GM21717 (cell line): ENCODE data around the gene TIAM1.

Experiments used
- ATAC-seq: cut with Tn5 transposase; IDR thresholded peaks from one replicate; pipeline ENCODE4 v1.9.1; 2021; ENCODE audit warnings: mild to moderate bottlenecking, moderate library complexity; ENCODE audit not compliant: unreplicated experiment

Gene TIAM1

DNA sequence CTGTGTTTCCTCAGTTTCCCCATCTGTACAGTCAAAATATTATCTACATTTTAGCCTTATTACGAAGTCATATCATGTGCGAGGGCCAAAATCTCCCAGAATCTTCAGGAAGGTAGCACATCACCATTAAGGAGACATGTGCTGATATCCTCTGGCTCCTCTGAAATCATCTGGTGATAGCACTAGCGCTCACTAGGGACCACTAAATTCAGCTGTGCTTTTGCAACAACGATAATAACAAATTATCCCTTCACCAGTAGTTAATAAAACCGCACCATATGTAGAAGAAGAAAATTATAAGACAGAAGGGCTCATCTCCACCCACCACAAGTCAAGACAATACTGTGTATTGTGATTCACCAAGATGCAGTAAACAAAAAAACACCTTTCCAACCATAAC is 53.3 kb downstream of the TIAM1 start:
- no peak for ATAC-seq

DNA sequence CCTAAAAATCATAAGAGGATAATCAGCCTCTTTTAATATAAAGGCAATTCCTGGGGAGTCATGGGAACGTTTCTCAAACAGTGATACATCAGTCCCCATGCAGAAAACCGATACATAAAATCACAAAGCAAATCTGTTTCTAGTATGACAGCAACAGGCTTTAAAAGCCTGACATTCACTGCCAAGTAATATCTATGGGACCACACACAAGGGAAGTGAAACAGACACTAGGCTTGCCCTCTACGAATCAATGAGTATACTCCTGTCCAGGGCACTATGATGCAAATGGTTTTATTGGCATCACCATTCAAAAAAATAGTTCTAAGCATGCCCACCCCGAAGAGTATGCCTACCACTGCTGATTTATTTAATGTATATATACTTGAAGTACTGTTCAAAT is 54.4 kb downstream of the TIAM1 start:
- ATAC-seq = no peak

GRCh38 chr21:31288191-31288590 is 55.9 kb downstream of the TIAM1 start:
- no peak for ATAC-seq

DNA sequence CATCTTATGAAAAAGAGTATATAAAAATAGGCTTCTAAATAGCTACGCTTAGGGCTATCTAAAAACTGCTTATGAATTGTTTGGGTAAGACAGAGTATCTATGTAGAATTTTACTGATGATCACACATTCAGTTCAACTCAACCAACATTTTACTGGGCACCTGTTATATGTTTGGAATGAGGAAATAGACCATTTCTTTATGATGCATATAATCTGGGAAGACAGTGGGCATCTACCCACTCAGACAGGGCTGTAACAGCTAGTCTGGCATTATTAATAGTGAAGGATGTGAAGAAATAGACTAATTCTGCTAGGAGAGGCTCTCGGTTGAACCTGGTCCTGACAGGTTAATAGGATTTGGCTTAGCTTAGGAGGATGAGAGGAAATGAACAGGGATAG is 56.9 kb downstream of the TIAM1 start:
- no peak for ATAC-seq

- no peak for ATAC-seq
Observed at GRCh38 chr21:31286621-31287020, 57.4 kb downstream of the TIAM1 start.

DNA sequence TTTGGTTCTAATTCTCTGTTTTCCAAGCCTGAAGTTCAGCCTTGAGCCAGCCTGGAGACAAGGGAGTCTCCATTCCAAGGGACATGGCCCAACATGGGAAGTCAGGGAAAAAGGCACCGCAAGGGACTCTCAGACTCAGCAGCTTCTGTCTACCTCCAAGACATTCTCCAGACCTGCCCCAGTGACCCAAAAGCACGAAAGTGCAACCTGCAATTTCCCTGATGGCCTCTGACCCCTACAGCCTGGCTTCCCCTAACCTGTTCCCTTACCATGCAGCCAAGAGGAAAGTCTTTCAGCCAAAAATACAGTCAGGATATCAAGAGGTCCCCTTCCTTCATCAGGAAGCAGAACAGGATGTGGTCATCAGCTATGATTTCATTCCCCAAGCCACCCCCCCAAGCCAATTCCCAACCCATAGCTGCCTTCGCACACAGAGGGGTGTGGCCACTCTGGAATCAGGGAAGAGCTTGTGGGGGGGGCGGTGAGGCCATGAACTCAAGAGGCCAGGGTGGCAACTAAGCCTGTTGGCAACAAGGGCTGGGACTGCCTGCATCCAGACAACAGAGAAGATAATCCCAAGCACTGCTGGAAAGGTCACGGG is 59.2 kb downstream of the TIAM1 start:
- no peak for ATAC-seq

GRCh38 chr21:31283025-31283424 is 61.0 kb downstream of the TIAM1 start:
- no peak for ATAC-seq

DNA sequence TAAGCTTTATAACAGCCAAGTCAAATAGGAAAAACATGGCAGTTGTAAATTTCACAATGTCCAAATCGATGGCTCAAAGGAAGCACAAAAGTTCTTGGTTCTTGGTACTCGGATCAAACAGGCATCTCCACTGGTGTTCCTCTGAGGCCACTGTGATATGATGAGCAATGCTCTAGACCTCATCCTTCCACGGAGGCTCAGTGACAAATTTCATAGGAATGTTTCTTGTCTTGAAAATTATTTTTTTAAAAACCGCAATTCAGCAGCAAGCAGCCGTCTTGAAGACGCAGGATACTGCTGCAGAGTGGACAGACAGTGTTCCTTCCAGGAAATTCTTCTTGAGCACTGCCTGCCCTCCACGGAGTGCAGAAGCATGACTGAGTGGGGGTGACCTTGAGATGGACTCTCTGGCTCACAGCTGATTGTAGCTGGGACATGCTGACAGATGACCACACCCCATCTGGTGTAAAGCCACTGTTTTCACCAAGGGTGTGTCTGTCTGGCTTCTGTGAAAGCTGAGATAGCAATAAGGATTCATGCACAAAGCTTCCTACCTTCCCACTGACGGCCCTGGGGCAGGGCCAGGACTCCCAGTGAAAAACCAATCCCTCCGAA is 61.9 kb downstream of the TIAM1 start:
- ATAC-seq = no peak

DNA sequence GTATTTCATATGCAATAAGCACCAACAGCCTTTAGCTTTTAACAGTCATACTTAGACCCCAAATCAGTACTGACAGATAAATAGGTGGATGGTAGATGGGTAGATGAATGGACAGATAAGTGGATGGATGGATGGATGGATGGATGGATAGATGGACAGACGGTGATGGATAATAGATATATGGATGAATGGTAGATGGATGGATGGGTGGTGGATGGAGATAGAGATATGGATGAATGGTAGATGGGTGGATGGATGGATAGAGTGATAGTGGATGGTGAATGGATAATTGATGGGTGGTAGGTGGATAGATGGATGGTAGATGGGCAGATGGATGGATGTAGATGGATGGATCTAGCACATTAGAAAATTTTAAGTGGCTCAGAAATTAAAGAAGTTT is 62.5 kb downstream of the TIAM1 start:
- no peak for ATAC-seq

DNA sequence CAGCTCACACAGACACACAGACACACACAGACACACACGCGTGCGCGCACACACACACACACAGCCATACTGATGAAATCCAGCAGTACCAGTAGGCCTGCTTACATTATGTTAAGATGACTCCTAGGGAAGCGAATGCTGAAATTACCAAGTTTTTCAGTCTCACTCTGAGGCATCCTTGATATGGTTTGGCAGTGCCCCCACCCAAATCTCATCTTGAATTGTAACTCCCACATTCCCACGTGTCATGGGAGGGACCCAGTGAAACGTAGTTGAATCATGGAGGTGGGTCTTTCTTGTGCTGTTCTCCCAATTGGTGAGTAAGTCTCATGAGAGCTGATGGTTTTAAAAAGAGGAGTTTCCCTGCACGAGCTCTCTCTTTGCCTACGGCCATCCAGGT is 64.1 kb downstream of the TIAM1 start:
- ATAC-seq = no peak

GRCh38 chr21:31279214-31279613 is 64.8 kb downstream of the TIAM1 start:
- ATAC-seq = no peak

GRCh38 chr21:31278511-31279130 is 65.4 kb downstream of the TIAM1 start:
- no peak for ATAC-seq

DNA sequence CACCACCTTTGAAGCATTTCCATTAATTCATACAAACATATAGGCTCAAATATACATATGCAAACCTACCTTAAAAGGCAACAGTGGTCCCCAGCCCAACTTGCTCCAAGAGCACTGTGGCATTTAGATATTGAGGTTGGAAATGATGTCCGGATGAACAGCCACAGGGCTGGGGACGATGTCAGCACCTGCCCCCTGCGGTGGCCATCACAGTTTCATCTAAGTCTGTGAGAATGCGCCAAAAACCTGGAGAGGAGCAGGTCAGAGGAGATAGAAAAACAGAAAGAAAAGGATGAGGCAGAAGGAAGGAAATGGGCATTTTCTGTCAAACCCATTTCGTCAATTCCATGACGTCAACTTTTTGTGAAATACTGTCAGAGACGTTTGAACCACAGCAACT is 67.4 kb downstream of the TIAM1 start:
- no peak for ATAC-seq

- no peak for ATAC-seq
Observed at GRCh38 chr21:31275901-31276300, 68.2 kb downstream of the TIAM1 start.

- ATAC-seq = no peak
Observed at GRCh38 chr21:31273278-31273677, 70.8 kb downstream of the TIAM1 start.

- ATAC-seq = no peak
Observed at GRCh38 chr21:31268090-31268489, 76.0 kb downstream of the TIAM1 start.

DNA sequence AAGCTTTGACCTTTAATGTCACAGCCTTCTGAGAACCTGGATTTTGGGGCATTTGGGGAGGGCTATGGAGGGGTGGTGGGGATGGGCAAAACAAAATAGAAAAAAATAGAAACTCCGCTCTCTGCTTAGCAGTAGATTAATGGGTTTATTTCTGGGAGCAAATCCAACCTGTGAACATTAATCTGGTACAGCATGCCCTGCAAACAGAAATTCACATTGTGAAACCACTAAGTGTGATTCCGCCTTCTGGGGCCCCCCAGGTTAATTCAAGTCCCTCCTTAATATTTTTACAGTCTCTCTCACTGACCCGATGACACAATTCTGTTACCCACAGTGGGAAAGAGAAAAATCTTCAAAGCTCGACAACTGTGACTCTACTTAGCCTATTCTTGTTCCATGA is 76.4 kb downstream of the TIAM1 start:
- ATAC-seq = no peak

- ATAC-seq = no peak
Observed at GRCh38 chr21:31266241-31266640, 77.8 kb downstream of the TIAM1 start.

DNA sequence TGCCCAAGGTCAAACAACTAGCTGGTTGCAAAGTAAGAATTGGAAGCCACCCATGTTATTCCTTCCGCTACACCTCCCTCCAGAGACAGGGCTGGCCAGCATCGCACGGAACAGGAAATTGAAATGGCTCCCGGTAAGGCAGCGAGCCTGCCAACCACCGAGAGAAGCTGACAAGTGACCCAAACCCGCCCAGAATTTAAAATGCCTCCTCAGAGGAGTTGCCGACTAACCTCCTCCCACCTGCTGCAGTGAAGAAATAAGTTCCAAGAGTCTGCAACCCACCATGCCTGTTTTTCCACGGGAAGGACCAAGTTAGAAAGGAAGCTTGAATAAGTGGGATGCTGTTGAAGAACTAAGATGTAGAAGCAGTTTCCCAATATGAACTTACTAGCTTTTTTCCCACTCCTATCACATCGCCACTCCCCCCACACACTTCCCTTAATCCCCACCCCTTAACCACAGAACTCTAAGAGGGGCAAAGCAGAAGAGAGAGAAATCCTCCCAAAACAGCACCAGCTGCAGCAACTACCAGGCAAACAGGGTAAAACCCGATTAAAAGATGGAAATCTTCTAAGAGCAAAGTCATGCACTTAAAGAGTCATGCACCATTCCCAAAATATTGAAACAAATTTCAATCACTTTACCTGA is 78.6 kb downstream of the TIAM1 start:
- ATAC-seq = no peak

DNA sequence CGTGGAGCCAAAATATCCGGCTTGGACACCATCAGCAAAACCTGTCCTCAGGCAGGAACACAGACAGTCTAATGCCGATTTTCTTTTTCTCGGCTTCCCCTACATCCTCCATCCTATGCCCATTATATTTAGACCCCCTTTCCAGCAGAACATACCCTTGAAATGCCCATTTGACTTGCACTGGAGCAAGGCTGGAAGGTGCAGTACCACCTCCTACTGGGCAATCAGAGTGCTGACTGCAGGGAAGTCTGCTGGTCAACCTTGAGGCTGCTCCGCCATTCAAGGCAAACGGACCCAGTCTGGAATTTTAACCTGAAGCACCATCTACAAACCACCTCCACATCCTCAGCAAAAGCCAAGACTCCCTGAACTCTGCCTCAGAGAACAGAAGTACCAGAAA is 79.5 kb downstream of the TIAM1 start:
- no peak for ATAC-seq

- no peak for ATAC-seq
Observed at GRCh38 chr21:31262728-31263127, 81.3 kb downstream of the TIAM1 start.

GRCh38 chr21:31261759-31262158 is 82.3 kb downstream of the TIAM1 start:
- ATAC-seq = no peak
